HL-60 (cell line): ENCODE measurements around the gene SAC3D1.

Experiments used
- DNase-seq, 2 experiments: peaks; one replicate each; pipeline ENCODE4 v3.0.0-alpha.2; 2010 to 2020; ENCODE audit warnings: low read depth in 1 of 2, low spot score in 1 of 2
- H3K27ac ChIP-seq: fragments of 250-450 bp; sonication (Bioruptor Pico); replicated peaks from 2 replicates; pipeline ENCODE4 v1.5.1; 2020; ENCODE audit warnings: mild to moderate bottlenecking, moderate library complexity
- H3K27me3 ChIP-seq: fragments of 250-450 bp; sonication (Bioruptor Pico); 2 replicates; pipeline ENCODE4 v1.5.1; 2021; ENCODE audit warnings: mild to moderate bottlenecking, moderate library complexity; ENCODE audit not compliant: insufficient read depth, poor library complexity, severe bottlenecking
- H3K4me3 ChIP-seq: replicated peaks from 2 replicates; pipeline ENCODE4 v1.5.1; 2011; ENCODE audit warnings: mild to moderate bottlenecking, control low read depth, low read length; ENCODE audit not compliant: insufficient read depth
- GABPA ChIP-seq: IDR thresholded peaks from 2 replicates; pipeline ENCODE4 v1.6.1; 2012; ENCODE audit warnings: low read depth
- POLR2AphosphoS5 ChIP-seq: IDR thresholded peaks from 2 replicates; pipeline ENCODE4 v1.6.1; 2012; ENCODE audit warnings: low read depth
- SPI1 ChIP-seq: IDR thresholded peaks from 2 replicates; pipeline ENCODE4 v1.6.1; 2012; ENCODE audit warnings: low read depth, mild to moderate bottlenecking, borderline replicate concordance
- TF ChIP-seq, protein P1 (sequence below): IDR thresholded peaks from 2 replicates; pipeline ENCODE4 v1.6.1; 2012; ENCODE audit warnings: low read depth; ENCODE audit not compliant: insufficient replicate concordance
- TF ChIP-seq, protein P2 (sequence below): IDR thresholded peaks from one replicate; pipeline ENCODE4 v1.5.1; 2011; ENCODE audit warnings: low read length, control low read depth, inconsistent platforms; ENCODE audit not compliant: insufficient read depth

SAC3D1 gene

DNA sequence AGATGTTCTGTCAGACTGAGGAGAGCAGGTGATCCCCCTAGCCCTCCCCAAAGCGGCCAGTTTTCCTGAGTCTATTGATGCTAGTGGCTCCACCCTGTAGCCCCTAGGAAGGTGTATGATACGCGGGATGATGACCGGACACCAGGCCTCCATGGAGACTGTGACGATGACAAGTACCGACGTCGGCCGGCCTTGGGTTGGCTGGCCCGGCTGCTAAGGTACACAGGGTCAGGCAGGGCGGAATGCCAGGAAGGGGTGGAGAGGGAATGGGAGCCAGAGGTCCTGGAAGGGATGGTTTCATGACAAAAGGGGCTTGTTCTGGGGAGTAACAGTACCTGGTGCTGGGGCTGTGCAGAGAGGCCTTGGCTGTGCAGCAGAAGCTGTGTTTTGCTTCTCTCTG is 46.2 kb downstream of the SAC3D1 start:
- DNase-seq: no peak
- TF ChIP-seq, protein P1, sequence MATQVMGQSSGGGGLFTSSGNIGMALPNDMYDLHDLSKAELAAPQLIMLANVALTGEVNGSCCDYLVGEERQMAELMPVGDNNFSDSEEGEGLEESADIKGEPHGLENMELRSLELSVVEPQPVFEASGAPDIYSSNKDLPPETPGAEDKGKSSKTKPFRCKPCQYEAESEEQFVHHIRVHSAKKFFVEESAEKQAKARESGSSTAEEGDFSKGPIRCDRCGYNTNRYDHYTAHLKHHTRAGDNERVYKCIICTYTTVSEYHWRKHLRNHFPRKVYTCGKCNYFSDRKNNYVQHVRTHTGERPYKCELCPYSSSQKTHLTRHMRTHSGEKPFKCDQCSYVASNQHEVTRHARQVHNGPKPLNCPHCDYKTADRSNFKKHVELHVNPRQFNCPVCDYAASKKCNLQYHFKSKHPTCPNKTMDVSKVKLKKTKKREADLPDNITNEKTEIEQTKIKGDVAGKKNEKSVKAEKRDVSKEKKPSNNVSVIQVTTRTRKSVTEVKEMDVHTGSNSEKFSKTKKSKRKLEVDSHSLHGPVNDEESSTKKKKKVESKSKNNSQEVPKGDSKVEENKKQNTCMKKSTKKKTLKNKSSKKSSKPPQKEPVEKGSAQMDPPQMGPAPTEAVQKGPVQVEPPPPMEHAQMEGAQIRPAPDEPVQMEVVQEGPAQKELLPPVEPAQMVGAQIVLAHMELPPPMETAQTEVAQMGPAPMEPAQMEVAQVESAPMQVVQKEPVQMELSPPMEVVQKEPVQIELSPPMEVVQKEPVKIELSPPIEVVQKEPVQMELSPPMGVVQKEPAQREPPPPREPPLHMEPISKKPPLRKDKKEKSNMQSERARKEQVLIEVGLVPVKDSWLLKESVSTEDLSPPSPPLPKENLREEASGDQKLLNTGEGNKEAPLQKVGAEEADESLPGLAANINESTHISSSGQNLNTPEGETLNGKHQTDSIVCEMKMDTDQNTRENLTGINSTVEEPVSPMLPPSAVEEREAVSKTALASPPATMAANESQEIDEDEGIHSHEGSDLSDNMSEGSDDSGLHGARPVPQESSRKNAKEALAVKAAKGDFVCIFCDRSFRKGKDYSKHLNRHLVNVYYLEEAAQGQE: no peak
- TF ChIP-seq SPI1 (no peak), POLR2AphosphoS5 (no peak), GABPA (no peak)
- TF ChIP-seq, protein P2, sequence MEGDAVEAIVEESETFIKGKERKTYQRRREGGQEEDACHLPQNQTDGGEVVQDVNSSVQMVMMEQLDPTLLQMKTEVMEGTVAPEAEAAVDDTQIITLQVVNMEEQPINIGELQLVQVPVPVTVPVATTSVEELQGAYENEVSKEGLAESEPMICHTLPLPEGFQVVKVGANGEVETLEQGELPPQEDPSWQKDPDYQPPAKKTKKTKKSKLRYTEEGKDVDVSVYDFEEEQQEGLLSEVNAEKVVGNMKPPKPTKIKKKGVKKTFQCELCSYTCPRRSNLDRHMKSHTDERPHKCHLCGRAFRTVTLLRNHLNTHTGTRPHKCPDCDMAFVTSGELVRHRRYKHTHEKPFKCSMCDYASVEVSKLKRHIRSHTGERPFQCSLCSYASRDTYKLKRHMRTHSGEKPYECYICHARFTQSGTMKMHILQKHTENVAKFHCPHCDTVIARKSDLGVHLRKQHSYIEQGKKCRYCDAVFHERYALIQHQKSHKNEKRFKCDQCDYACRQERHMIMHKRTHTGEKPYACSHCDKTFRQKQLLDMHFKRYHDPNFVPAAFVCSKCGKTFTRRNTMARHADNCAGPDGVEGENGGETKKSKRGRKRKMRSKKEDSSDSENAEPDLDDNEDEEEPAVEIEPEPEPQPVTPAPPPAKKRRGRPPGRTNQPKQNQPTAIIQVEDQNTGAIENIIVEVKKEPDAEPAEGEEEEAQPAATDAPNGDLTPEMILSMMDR: no peak
- Histone ChIP-seq H3K27ac (no peak overlapping the region), H3K4me3 (no peak overlapping the region), H3K27me3 (no peaks in the 10 kb centered on the region)

DNA sequence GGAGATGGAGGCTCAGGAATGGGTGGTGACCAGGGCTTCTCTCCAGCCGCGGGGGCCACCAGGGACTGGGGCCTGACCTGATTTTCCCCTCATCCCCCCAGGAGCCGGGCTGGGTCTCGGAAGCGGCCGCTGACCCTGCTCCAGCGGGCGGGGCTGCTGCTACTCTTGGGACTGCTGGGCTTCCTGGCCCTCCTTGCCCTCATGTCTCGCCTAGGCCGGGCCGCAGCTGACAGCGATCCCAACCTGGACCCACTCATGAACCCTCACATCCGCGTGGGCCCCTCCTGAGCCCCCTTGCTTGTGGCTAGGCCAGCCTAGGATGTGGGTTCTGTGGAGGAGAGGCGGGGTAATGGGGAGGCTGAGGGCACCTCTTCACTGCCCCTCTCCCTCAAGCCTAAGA is 46.8 kb downstream of the SAC3D1 start:
- no peak for TF ChIP-seq GABPA
- TF ChIP-seq POLR2AphosphoS5: no peak
- TF ChIP-seq, protein P1: no peak
- TF ChIP-seq SPI1: no peak
- TF ChIP-seq, protein P2: no peak
- no peak overlapping the region for H3K27ac ChIP-seq
- no peak for DNase-seq
- no peak overlapping the region for H3K4me3 ChIP-seq
- no peaks in the 10 kb centered on the region for H3K27me3 ChIP-seq

DNA sequence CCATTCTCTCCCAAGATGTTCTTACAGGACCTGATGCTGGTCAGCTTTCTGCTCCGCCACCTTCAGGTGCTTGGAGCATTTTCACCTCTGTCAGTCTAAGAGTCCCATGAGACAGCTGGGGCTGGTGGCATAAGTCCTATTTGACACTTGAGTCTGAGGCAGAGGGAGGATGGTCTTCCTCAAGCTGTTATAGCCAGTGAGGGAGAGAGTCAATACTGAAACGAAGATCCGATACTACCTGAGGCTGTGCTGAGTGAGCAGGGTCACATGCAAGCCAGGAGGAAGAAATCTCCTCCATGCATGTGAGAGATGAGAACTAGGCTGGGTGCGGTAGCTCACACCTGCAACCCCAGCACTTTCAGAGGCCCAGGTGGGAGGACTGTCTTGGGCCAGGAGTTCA is 48.6 kb downstream of the SAC3D1 start:
- Histone ChIP-seq H3K27me3 (no peaks in the 10 kb centered on the region), H3K4me3 (no peak overlapping the region), H3K27ac (no peak overlapping the region)
- no peak for DNase-seq
- TF ChIP-seq POLR2AphosphoS5 (no peak), GABPA (no peak), SPI1 (no peak)
- TF ChIP-seq, protein P2: no peak
- TF ChIP-seq, protein P1: no peak
